Placental pericyte (primary cell): Measurements from ENCODE around the gene NIFK. TPM values are rescaled to one million over a fixed set of nuclear protein-coding genes. Genes with fewer than 3 reads are reported as not detected.

Source experiments
- total RNA-seq: library from RNA; depleted of rRNA; stranded (reverse); fragments of >200 nt; gene quantifications from 2 replicates; pipeline ENCODE4 v1.2.3, GENCODE V29; 2012

NIFK gene
- total RNA-seq = 40.5 and 62.4 TPM in 2 replicates

DNA sequence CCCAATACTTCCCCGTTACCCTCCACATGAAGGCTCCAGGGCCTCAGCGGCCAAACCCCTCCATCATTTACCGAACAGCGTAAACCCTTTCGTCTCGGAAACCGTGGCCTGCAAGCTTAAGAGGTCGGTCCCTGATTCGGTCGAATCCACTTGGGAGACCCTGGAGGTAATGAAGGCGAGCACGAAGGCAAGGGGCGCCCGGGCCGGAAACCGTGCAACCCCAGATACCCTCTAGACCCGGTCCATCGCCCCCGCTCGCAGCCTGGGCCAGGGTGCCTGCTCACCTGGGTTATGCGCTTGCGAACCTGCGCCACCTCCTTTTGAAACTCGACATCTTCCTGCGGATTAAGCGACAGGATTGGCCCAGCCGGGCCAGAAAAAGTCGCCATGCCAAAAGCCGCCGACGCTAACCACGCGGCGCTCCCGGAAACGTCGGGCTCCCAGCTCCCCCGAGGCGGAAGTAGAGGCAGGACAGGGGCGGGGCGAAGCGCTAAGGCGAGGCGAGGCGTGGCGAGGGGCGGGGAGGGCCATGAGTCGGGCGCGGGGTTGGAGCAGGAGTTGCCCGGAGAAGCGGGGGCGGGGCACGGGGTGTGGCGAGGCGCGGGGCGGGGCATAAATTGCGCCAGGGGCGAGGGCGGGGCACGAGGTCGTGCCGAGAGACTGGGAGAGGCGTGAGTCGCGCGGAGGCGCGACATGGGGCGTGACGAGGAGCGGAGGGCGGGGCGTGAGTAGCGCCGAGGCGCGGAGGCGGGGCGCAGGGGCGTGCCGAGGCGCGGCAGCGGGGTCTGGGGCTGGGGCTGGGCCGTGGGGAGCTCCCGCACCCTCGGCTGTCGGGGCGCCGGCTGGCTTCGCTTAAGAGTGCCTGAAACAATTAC, at the start of gene NIFK:
TSS of gene NIFK (minus strand) at position 414 of the 875 bp plus-strand sequence. CDS start at position 389, 25 bp downstream.

GRCh38 chr2:121755237-121756111, 18.8 kb upstream of the NIFK start, which contains the start of gene TSN:
Gene TSN, plus strand, starts transcription at chr2:121755651. Its CDS starts 129 bp downstream, at chr2:121755780.

Other genes with a start within 250 kb of the NIFK start
- gene RNU4ATAC, start 206.0 kb downstream of the NIFK start, total RNA-seq = under 0.01 TPM in 2 replicates
- gene CLASP1, start 87.4 kb downstream of the NIFK start, total RNA-seq = 44.6 and 71.6 TPM in 2 replicates
- gene TSN, start 18.8 kb upstream of the NIFK start, total RNA-seq = 31.7 and 46.1 TPM in 2 replicates